Stomach (tissue), 9 donors: ENCODE results near the gene ZDHHC8. TPM values are rescaled to one million over a fixed set of nuclear protein-coding genes. Genes with fewer than 3 reads are reported as not detected.

ENCODE experiments used
- DNase-seq, 2 donors: peaks; one replicate each; pipeline versions ENCODE4 v3.0.0 to v3.0.0-alpha.2; 2013 to 2019
- H3K27ac ChIP-seq, 5 donors: fragments of 200-600 bp in 4 of 5; sonication (generic) in 4 of 5; one replicate each; pipeline ENCODE4 v1.5.1; 2013 to 2019; ENCODE audit warnings: mild to moderate bottlenecking in 1 of 5, moderate library complexity in 1 of 5
- H3K27me3 ChIP-seq, 3 donors: fragments of 200-600 bp; sonication (generic); one replicate each; pipeline ENCODE4 v1.5.1; 2017 to 2019; ENCODE audit warnings: mixed run types in 1 of 3
- H3K36me3 ChIP-seq, 4 donors: fragments of 200-600 bp; sonication (generic); 1 replicate in 3 of 4; 2 replicates in 1 of 4; pipeline ENCODE4 v1.5.1; 2016 to 2019
- H3K4me1 ChIP-seq, 4 donors: fragments of 200-600 bp; sonication (generic); one replicate each; pipeline ENCODE4 v1.5.1; 2016 to 2019
- H3K4me3 ChIP-seq, 4 donors: fragments of 200-600 bp; sonication (generic) in 3 of 4; one replicate each; pipeline ENCODE4 v1.5.1; 2016 to 2019; ENCODE audit warnings: mild to moderate bottlenecking in 1 of 4
- H3K9me3 ChIP-seq, 4 donors: fragments of 200-600 bp; sonication (generic); one replicate each; pipeline ENCODE4 v1.5.1; 2016 to 2019
- EP300 ChIP-seq: sonication (generic); formaldehyde crosslinking; IDR thresholded peaks from one replicate; pipeline ENCODE4 v1.6.1; 2017; ENCODE audit warnings: antibody characterized with exemption
- POLR2A ChIP-seq, 4 donors: fragments of 450-650 bp; IDR thresholded peaks; one replicate each; pipeline ENCODE4 v1.6.1; 2016; ENCODE audit warnings: antibody characterized with exemption in 4 of 4, control low read depth in 2 of 4, mild to moderate bottlenecking in 1 of 4, moderate library complexity in 1 of 4
- POLR2AphosphoS5 ChIP-seq, 3 donors: sonication (generic); formaldehyde crosslinking; IDR thresholded peaks; one replicate each; pipeline ENCODE4 v1.6.1; 2016; ENCODE audit warnings: antibody characterized with exemption in 3 of 3
- WGBS, 5 donors: extraction: QIAGEN DNeasy Blood & Tissue Kit in 3 of 5; methylation state at CpG; one replicate each; pipeline versions ENCODE4 v1.1.5 to v1.1.7; 2013 to 2018; 5-methylcytosine and 5-hydroxymethylcytosine counted together
- intact Hi-C: fragments of 100-400 bp; cut with DNase I; formaldehyde crosslinking; loops from one replicate; pipeline ENCODE4 v1.15.1; 2023; ENCODE audit warnings: low total_unique reads
- polyA plus RNA-seq, 3 donors: library from polyadenylated mRNA; stranded (reverse); fragments of 200-250 nt; gene quantifications; one replicate each; pipeline ENCODE4 v1.2.3, GENCODE V29; 2013
- total RNA-seq, 5 donors: library from RNA; depleted of rRNA; stranded (reverse); fragments of >200 nt; gene quantifications; one replicate each; pipeline versions ENCODE4 v1.1.0 to v1.2.3, GENCODE V29; 2014 to 2016
- TF ChIP-seq, protein P1 (sequence below), 7 experiments: fragments of 450-650 bp in 4 of 7; fragments of 200-600 bp in 3 of 7; sonication (generic) in 3 of 7; IDR thresholded peaks; one replicate each; pipeline ENCODE4 v1.5.1; 2016 to 2019; ENCODE audit warnings: antibody characterized with exemption in 7 of 7, control low read depth in 2 of 7, mild to moderate bottlenecking in 1 of 7
- donor health status: healthy with polysubstance abuse.
- donor health status: Bipolar disorder and iron deficiency.
- donor health status: healthy.

The ZDHHC8 gene
- total and polyA plus RNA-seq, 8 donors: 3.2 to 228 (median 18.7) TPM

DNA sequence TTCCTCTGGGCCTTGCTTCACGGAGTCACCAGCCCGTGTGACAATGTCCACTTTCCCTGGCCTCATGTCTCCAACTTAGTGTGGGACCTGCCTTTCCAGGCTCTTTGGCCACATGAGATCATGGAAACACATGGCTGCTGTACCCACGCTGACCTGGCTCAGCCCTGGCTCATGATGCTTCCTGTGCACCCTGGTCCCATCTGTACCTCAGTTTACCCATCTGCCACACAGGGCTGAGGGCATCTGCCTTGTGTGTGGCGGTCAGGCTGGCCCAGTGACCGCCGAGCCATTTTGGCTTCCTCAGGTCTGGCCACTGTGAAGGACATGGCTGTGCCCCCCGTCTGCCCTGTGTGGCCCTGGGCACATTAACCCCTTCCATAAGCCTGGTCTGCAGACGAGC lies 51.5 kb downstream of the ZDHHC8 start:
- DNase-seq: no peak
- TF ChIP-seq EP300: no peak
- TF ChIP-seq, protein P1, sequence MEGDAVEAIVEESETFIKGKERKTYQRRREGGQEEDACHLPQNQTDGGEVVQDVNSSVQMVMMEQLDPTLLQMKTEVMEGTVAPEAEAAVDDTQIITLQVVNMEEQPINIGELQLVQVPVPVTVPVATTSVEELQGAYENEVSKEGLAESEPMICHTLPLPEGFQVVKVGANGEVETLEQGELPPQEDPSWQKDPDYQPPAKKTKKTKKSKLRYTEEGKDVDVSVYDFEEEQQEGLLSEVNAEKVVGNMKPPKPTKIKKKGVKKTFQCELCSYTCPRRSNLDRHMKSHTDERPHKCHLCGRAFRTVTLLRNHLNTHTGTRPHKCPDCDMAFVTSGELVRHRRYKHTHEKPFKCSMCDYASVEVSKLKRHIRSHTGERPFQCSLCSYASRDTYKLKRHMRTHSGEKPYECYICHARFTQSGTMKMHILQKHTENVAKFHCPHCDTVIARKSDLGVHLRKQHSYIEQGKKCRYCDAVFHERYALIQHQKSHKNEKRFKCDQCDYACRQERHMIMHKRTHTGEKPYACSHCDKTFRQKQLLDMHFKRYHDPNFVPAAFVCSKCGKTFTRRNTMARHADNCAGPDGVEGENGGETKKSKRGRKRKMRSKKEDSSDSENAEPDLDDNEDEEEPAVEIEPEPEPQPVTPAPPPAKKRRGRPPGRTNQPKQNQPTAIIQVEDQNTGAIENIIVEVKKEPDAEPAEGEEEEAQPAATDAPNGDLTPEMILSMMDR (IDR thresholded peaks at IDR 0.05): no peak
- TF ChIP-seq POLR2A (IDR thresholded peaks at IDR 0.05): no peak
- no peak for TF ChIP-seq POLR2AphosphoS5 (IDR thresholded peaks at IDR 0.05)
- H3K4me1 ChIP-seq: no peaks in the 10 kb centered on the region
- H3K36me3 ChIP-seq: no peaks in the 10 kb centered on the region
- WGBS, 5 donors: 86 to 93% (median 88%) methylated on average over 8 of the region's 8 CpGs
- no peak overlapping the region for H3K4me3 ChIP-seq
- no peaks in the 10 kb centered on the region for H3K9me3 ChIP-seq
- H3K27me3 ChIP-seq: peaks cover 0 to 30% (median 0%) of the 10 kb centered on the region in 3 donors
- no peak overlapping the region for H3K27ac ChIP-seq
- intact Hi-C loops: no loop called here

DNA sequence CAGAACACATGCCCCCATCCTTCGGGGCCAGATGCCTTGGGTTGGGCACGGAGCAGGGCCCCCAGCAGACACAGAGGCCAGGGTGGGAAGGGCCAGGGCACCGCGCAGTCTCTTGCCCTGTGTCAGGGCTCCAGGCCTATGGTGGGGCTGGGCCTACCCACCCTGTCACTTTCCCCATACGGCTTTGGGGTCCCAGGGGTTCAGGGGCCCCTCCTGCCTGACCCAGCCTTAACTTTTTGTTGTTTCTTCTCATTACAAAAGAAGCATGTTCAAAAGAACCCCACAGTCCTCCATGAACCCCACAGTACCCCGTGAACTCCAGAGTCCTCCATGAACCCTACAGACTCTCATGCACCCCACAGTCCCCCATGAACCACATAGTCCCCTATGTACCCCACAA lies 52.2 kb downstream of the ZDHHC8 start:
- Histone ChIP-seq H3K27me3 (peaks cover 0 to 30% (median 0%) of the 10 kb centered on the region in 3 donors), H3K9me3 (no peaks in the 10 kb centered on the region), H3K36me3 (no peaks in the 10 kb centered on the region), H3K4me3 (no peak overlapping the region), H3K4me1 (no peaks in the 10 kb centered on the region), H3K27ac (no peak overlapping the region)
- 68 to 89% (median 79%) methylated on average over 3 to 6 of the region's 6 CpGs for WGBS, 5 donors
- intact Hi-C loops: no loop called here
- TF ChIP-seq EP300 (no peak), POLR2A (IDR thresholded peaks at IDR 0.05) (no peak), POLR2AphosphoS5 (IDR thresholded peaks at IDR 0.05) (no peak)
- TF ChIP-seq, protein P1 (IDR thresholded peaks at IDR 0.05): no peak
- no peak for DNase-seq

DNA sequence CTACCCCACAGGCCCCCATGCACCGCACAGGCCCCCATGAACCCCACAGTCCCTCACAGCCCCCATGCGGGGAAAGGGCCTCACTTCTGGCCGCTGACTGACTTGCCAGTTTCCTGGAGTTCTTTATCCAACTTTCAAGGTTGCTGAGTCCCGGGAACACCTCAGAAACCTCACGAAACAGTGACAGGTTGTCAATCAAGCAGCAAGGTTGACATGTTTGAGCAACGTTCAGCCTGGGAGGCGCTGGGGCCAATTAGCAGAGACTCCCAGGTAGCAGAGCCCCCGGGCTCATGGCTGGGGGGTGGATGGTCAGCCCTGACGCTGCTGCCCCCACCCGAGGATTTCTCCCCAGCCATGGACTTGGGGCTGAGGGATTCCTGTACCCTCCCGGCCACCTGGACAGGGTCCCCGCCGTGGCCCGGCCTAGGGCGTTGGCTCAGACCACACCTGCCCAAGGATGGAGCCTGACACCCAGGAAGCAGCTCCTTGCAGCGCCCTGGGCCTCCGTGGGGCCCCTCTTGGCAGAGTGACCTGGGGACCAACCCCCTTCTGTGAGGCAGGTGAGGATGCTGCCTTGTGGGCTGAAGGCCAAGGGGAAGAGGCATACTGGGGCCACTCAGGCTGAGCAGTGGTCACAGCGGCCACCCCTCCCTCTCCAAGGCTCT lies 53.0 kb downstream of the ZDHHC8 start:
- no peaks in the 10 kb centered on the region for H3K9me3 ChIP-seq
- H3K4me3 ChIP-seq: no peak overlapping the region
- no peaks in the 10 kb centered on the region for H3K4me1 ChIP-seq
- H3K27ac ChIP-seq: no peak overlapping the region
- H3K36me3 ChIP-seq: no peaks in the 10 kb centered on the region
- DNase-seq: no peak
- WGBS, 5 donors: 49 to 67% (median 53%) methylated on average over 7 to 18 of the region's 18 CpGs
- TF ChIP-seq, protein P1 (IDR thresholded peaks at IDR 0.05): no peak
- TF ChIP-seq EP300 (no peak), POLR2AphosphoS5 (IDR thresholded peaks at IDR 0.05) (no peak), POLR2A (IDR thresholded peaks at IDR 0.05) (no peak)
- intact Hi-C loops: no loop called here
- peaks cover 0 to 30% (median 0%) of the 10 kb centered on the region in 3 donors for H3K27me3 ChIP-seq

DNA sequence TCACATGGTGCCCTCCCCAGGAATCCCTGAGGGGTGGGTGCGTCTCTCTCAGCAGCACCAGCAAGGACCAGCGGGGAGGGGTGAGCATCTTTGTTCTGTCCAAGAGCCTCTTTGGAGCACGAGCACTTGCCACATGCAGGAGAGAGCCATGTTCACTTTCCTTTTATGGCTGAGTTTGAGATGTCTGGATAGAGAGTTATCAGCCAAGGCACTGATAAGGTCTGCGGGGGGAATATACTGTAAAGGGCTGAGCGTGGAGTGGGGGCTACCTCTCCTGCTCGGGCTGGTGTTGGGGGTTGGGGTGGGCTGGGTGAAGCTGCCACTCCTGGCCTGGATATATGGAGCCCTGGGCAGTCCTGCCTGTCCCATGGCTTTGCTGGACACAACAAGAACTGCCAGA lies 54.1 kb downstream of the ZDHHC8 start:
- H3K4me1 ChIP-seq: no peaks in the 10 kb centered on the region
- WGBS, 5 donors: 63 to 79% (median 68%) methylated on average over 5 to 6 of the region's 6 CpGs
- H3K27me3 ChIP-seq: peaks cover 0 to 26% (median 0%) of the 10 kb centered on the region in 3 donors
- DNase-seq: no peak
- H3K4me3 ChIP-seq: no peak overlapping the region
- intact Hi-C loops: no loop called here
- no peak for TF ChIP-seq POLR2A (IDR thresholded peaks at IDR 0.05)
- TF ChIP-seq EP300: no peak
- TF ChIP-seq, protein P1 (IDR thresholded peaks at IDR 0.05): no peak
- no peak for TF ChIP-seq POLR2AphosphoS5 (IDR thresholded peaks at IDR 0.05)
- H3K36me3 ChIP-seq: no peaks in the 10 kb centered on the region
- H3K9me3 ChIP-seq: no peaks in the 10 kb centered on the region
- H3K27ac ChIP-seq: no peak overlapping the region
